Measurements from ENCODE around the gene CELSR2. TPM values are rescaled to one million over a fixed set of nuclear protein-coding genes. Genes with fewer than 3 reads are reported as not detected.

Gene CELSR2
- total and polyA plus RNA-seq, 8 donors: 5.9 to 18.0 (median 12.5) TPM

GRCh38 chr1:109251277-109252166 is 2.2 kb downstream of the CELSR2 start:
- H3K4me1 ChIP-seq: peaks cover 17 to 30% of the 10 kb centered on the region in 2 donors
- H3K9me3 ChIP-seq: no peaks in the 10 kb centered on the region
- H3K27me3 ChIP-seq: peaks cover 0 to 36% of the 10 kb centered on the region in 2 donors
- TF ChIP-seq CTCF (IDR thresholded peaks at IDR 0.05): no peak
- intact Hi-C loops (cut with DNase I): no loop called here
- no peaks in the 10 kb centered on the region for H3K36me3 ChIP-seq
- no peak overlapping the region for H3K4me3 ChIP-seq
- H3K27ac ChIP-seq: no peak overlapping the region
- ATAC-seq (no peak), DNase-seq (no peak)

- no peak overlapping the region for H3K4me3 ChIP-seq
- no peaks in the 10 kb centered on the region for H3K36me3 ChIP-seq
- no peak overlapping the region for H3K27ac ChIP-seq
- TF ChIP-seq CTCF (IDR thresholded peaks at IDR 0.05): no peak
- DNase-seq (peak in 1 of 4 donors; percentile 70), ATAC-seq (no peak)
- H3K4me1 ChIP-seq: peaks cover 17 to 30% of the 10 kb centered on the region in 2 donors
- H3K9me3 ChIP-seq: no peaks in the 10 kb centered on the region
- peaks cover 0 to 36% of the 10 kb centered on the region in 2 donors for H3K27me3 ChIP-seq
- intact Hi-C loops (cut with DNase I): no loop called here
These were observed 3.0 kb downstream of the CELSR2 start for GRCh38 chr1:109252167-109252892.

- ATAC-seq (no peak), DNase-seq (peak in 2 of 4 donors; percentile 46 to 59)
- H3K27ac ChIP-seq: peak overlapping the region in 1 of 2 donors; percentile 53
- peaks cover 0 to 33% of the 10 kb centered on the region in 2 donors for H3K27me3 ChIP-seq
- H3K9me3 ChIP-seq: no peaks in the 10 kb centered on the region
- TF ChIP-seq CTCF (IDR thresholded peaks at IDR 0.05): no peak
- no peak overlapping the region for H3K4me3 ChIP-seq
- intact Hi-C loops (cut with DNase I): no loop called here
- H3K36me3 ChIP-seq: no peaks in the 10 kb centered on the region
- peaks cover 17 to 30% of the 10 kb centered on the region in 2 donors for H3K4me1 ChIP-seq
These were observed 3.8 kb downstream of the CELSR2 start for GRCh38 chr1:109252893-109253802.

GRCh38 chr1:109253803-109254620 is 4.7 kb downstream of the CELSR2 start:
- Histone ChIP-seq H3K4me3 (no peak overlapping the region), H3K4me1 (peaks cover 17 to 25% of the 10 kb centered on the region in 2 donors), H3K27ac (peak overlapping the region; percentile 53 to 57), H3K36me3 (no peaks in the 10 kb centered on the region), H3K27me3 (peaks cover 0 to 25% of the 10 kb centered on the region in 2 donors), H3K9me3 (no peaks in the 10 kb centered on the region)
- DNase-seq (peak in 1 of 4 donors; percentile 37), ATAC-seq (peak; percentile 20)
- intact Hi-C loops (cut with DNase I): no loop called here
- TF ChIP-seq CTCF (IDR thresholded peaks at IDR 0.05): no peak
